ENCODE data around the gene MRPL4. TPM values are rescaled to one million over a fixed set of nuclear protein-coding genes. Genes with fewer than 3 reads are reported as not detected.
A peak's percentile ranks its signal among the peaks of the same experiment; 100 is the strongest.

MRPL4 gene
- total and polyA plus RNA-seq, 2 of the 13 experiments (the other 11 are each of a cell fraction or from before 2014, with no cell fraction given), result 40.6 to 42.5 TPM

DNA sequence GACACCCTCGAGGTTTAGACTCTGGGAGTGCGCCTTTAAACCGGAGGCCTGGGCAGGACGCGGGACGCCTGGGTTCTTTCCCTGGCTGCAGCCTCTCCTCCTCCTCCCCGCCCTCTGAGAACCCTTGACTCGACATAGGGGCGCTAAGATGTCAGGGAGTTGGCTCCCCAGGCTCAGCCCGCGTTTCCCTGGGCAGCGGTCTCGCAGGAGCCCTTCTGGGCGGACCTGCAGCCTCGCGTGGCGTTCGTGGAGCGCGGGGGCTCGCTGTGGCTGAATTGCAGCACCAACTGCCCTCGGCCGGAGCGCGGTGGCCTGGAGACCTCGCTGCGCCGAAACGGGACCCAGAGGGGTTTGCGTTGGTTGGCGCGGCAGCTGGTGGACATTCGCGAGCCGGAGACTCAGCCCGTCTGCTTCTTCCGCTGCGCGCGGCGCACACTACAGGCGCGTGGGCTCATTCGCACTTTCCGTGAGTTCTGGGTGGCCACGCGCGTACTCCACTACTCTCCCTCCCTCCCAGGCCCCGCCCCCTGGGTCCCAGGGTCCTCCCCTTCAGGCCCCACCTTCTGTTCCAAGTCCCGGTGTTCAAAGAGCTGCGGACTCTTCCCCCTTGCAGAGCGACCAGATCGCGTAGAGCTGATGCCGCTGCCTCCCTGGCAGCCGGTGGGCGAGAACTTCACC is 39.0 kb downstream of the MRPL4 start (continued):
- TF ChIP-seq, protein P1, sequence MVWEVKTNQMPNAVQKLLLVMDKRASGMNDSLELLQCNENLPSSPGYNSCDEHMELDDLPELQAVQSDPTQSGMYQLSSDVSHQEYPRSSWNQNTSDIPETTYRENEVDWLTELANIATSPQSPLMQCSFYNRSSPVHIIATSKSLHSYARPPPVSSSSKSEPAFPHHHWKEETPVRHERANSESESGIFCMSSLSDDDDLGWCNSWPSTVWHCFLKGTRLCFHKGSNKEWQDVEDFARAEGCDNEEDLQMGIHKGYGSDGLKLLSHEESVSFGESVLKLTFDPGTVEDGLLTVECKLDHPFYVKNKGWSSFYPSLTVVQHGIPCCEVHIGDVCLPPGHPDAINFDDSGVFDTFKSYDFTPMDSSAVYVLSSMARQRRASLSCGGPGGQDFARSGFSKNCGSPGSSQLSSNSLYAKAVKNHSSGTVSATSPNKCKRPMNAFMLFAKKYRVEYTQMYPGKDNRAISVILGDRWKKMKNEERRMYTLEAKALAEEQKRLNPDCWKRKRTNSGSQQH (CRISPR knock-in tag; IDR thresholded peaks at IDR 0.05; ENCODE audit: low read depth), result no peak
- TF ChIP-seq ZNF274 (CRISPR knock-in tag; IDR thresholded peaks at IDR 0.05) (no peak; the same call in 1 of the 2 replicates), RBFOX2 (IDR thresholded peaks at IDR 0.05; ENCODE audit: low read depth, low read length) (0 out of 2 replicates have a peak, but pooled peaks have one; percentile 23), ZNF841 (CRISPR knock-in tag; IDR thresholded peaks at IDR 0.05; ENCODE audit: borderline replicate concordance) (no peak), HOXA5 (CRISPR knock-in tag; IDR thresholded peaks at IDR 0.05) (no peak), NCOA2 (CRISPR knock-in tag; IDR thresholded peaks at IDR 0.05) (no peak), ATF7-NPFF (CRISPR knock-in tag; IDR thresholded peaks at IDR 0.05; ENCODE audit: low read depth) (0 out of 2 replicates have a peak, but pooled peaks have one; percentile 29), NFYB (CRISPR knock-in tag; IDR thresholded peaks at IDR 0.05) (no peak), NBN (conservative IDR thresholded peaks at IDR 0.05) (no peak), ZNF709 (CRISPR knock-in tag; IDR thresholded peaks at IDR 0.05) (no peak), ELF4 (CRISPR knock-in tag; IDR thresholded peaks at IDR 0.05; ENCODE audit: borderline replicate concordance) (no peak), FOSL1 (CRISPR knock-in tag; IDR thresholded peaks at IDR 0.05; ENCODE audit: borderline replicate concordance) (no peak), DNMT3B (CRISPR knock-in tag; conservative IDR thresholded peaks at IDR 0.05) (no peak), SAP130 (CRISPR knock-in tag; IDR thresholded peaks at IDR 0.05; ENCODE audit: low read depth) (peak; percentile 56; the same call in 1 of the 2 replicates), NFE2 (CRISPR knock-in tag; IDR thresholded peaks at IDR 0.05) (no peak), ZMAT3 (CRISPR knock-in tag; conservative IDR thresholded peaks at IDR 0.05) (no peak), ZNF687 (CRISPR knock-in tag; IDR thresholded peaks at IDR 0.05) (peak; percentile 75), GATAD1 (CRISPR knock-in tag; IDR thresholded peaks at IDR 0.05) (no peak), ZC3H13 (CRISPR knock-in tag; IDR thresholded peaks at IDR 0.05) (no peak)
- TF ChIP-seq, protein P2, sequence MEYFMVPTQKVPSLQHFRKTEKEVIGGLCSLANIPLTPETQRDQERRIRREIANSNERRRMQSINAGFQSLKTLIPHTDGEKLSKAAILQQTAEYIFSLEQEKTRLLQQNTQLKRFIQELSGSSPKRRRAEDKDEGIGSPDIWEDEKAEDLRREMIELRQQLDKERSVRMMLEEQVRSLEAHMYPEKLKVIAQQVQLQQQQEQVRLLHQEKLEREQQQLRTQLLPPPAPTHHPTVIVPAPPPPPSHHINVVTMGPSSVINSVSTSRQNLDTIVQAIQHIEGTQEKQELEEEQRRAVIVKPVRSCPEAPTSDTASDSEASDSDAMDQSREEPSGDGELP (IDR thresholded peaks at IDR 0.05; ENCODE audit: borderline replicate concordance, low read depth), result no peak
- TF ChIP-seq, protein P3, sequence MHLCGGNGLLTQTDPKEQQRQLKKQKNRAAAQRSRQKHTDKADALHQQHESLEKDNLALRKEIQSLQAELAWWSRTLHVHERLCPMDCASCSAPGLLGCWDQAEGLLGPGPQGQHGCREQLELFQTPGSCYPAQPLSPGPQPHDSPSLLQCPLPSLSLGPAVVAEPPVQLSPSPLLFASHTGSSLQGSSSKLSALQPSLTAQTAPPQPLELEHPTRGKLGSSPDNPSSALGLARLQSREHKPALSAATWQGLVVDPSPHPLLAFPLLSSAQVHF (CRISPR knock-in tag; IDR thresholded peaks at IDR 0.05), result no peak
- TF ChIP-seq, protein P4, sequence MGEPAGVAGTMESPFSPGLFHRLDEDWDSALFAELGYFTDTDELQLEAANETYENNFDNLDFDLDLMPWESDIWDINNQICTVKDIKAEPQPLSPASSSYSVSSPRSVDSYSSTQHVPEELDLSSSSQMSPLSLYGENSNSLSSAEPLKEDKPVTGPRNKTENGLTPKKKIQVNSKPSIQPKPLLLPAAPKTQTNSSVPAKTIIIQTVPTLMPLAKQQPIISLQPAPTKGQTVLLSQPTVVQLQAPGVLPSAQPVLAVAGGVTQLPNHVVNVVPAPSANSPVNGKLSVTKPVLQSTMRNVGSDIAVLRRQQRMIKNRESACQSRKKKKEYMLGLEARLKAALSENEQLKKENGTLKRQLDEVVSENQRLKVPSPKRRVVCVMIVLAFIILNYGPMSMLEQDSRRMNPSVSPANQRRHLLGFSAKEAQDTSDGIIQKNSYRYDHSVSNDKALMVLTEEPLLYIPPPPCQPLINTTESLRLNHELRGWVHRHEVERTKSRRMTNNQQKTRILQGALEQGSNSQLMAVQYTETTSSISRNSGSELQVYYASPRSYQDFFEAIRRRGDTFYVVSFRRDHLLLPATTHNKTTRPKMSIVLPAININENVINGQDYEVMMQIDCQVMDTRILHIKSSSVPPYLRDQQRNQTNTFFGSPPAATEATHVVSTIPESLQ (CRISPR knock-in tag; conservative IDR thresholded peaks at IDR 0.05), result no peak

Data from HepG2 (cell line).